ENCODE results near the gene NOVA2. TPM values are rescaled to one million over a fixed set of nuclear protein-coding genes. Genes with fewer than 3 reads are reported as not detected.
A peak's percentile ranks its signal among the peaks of the same experiment; 100 is the strongest.

The NOVA2 gene
- polyA plus RNA-seq, 1 donor, result 3.6 TPM

DNA sequence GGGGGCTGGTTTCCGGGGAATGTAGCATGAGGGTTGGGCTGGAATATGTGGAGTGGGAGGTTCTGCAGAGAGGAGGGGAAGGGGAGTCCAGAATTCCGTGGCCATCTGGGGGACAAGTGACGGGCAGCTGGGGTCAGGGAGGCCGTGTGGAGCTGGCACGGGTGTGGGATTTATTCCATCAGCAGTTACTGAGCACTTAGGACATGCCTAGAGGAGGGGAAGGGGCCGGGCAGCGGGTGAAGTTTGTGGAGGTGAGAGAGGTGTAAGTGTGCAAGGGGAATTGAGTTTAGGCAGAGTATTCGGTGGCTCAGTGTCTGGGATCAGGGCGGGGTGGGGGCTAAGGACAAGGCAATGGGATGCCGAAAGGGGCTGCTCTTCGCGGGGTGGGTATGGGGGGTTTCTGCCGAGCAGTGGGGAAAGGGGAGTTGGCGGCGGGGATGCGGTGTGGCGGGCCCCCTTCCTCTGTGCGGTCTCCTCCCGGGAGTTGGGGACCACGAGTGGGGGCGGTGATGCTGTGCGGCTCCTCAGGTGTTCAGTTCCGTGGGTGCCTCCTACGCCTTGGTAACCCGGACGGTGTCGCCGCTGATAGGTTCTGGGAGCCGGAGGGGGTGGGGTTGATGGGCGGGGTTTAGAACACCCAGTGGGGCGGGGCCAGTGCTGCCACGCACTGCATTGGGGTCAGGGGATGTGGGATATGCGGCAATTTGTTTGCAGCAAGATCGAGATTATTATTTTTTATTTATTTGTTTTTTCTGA is 27.0 kb upstream of the NOVA2 start:
- DNase-seq (ENCODE audit: low read depth), result no peak

DNA sequence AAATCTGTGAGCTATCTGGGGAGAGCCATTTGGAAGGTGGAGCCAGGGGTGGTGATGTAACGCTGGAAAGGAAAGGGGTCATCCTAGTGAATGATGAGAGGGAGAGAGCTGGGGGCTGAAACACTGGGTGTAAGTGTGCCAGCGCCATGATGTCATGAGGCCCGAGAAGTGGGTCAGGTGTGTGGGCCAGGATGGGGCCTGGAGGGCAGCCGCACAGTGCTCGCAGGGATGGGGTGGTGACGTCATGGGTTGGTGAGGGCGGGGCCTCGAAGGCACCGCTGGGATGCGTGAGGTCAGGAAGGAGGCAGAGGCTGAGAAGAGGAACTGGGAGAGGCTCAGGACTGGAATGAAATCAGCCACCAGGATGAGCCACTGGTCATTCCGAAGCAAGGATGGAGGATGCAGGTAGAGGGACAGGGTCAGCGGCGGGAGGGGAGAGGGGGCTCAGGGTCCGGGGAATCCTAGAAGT is 26.0 kb upstream of the NOVA2 start:
- DNase-seq (ENCODE audit: low read depth), result no peak

DNA sequence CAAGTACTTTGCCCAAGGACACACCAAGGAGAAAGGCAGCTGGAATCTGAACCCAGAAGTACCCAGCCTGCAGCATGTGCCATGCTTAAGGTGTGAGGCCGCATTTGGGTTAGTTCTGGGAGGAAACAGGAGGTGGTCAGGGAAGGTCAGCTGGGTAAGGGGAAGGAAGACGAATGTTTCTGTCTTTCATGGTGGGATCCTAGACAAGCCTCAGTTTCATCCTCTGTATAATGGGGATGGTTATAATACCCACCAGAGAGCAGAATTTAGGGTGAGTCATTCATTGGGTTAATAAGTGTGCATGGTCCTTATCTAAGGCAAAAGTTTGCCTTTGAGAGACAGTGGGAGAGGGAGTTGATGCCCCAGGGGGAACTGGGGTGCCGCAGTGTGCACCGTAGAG is 25.2 kb upstream of the NOVA2 start:
- DNase-seq (ENCODE audit: low read depth), result no peak

DNA sequence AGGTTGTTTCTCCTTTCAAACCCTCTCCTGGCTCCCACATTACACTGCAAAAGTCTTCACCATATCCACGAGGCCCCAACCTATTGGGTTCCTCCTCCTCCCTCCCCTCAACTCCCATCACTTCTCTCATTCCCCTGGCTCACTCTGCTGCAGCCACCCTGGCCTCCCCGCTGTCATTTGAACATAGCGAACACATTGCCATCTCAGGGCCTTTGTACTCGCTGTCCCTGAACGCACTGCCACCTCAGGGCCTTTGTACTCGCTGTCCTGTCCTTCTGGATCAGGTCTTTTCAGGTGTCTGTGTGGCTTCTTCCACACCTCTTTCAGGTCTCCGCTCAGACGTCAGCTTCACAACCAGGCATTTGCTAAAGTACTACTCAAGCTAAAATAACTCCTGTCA is 23.3 kb upstream of the NOVA2 start:
- DNase-seq (ENCODE audit: low read depth), result no peak

DNA sequence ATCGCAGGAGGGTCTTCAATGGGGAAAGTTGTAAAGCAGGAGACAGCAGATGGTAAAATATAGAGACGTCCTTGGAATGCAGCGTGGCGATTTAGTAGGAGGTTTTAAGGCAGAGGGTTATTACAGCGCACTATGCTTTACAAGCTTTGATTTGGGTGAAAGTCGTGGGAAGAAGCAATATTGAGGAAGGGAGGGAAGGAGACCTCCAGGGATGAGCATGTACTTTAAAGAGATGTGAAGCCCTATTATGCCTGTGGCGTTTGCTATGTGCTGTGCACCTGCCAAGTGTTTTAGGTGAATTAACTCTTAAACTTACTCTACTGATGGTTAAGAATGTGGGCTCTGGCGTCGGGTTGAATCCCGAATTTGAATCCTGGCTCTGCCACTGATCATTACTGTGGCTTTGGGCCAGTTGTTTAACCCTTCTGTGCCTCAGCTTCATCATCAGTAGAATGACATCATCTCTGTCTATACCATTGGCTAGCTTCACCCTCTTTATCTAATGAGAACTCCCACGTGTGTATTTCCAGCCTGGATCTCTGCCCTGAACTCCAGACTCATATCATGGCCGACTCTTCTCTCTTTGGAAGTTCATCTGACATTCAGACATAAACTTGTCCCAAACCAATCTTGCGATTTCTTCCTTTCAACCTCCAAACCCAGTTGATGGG is 22.2 kb upstream of the NOVA2 start:
- no peak for DNase-seq (ENCODE audit: low read depth)

DNA sequence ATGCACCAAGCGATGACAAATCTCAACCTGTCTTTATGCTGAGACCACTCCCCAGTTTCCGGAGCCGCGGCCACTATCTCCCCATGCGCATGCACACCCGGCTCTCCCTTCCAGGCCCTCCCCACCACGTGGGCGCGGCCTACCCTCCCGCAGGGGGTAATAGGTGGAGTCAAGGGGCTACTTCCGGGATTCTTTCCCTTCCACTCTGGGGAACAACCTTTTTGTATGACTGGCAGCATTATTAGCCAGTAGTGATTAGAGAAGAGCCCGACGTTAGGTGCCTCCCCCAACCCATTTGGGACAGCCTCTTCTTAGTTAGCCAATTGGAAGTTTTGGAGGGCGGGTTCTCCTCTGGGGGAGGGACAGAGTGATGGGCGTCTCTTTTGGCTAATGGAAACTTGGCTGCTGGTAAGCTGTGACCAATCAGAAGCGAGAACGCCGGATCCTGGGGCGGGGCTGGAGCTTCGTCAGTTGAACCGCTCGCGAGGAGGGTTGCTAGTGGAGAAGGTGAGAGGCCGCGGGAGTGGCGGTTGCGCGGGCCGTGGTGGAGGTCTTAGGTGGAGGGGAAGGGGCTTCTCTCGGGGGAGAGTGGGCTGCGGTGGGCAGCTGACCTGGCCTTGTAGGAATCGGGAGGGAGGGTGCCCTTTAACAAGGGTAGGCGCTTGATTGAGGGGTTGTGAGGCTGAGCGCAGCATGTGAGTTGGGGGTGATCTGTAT is 21.5 kb upstream of the NOVA2 start, which contains the start of gene CCDC61:
CCDC61 (plus strand) TSS at position 470 of the 717 bp plus-strand sequence. CDS start 7,552 bp downstream, outside the sequence.
- DNase-seq (ENCODE audit: low read depth), result peak; percentile 98

DNA sequence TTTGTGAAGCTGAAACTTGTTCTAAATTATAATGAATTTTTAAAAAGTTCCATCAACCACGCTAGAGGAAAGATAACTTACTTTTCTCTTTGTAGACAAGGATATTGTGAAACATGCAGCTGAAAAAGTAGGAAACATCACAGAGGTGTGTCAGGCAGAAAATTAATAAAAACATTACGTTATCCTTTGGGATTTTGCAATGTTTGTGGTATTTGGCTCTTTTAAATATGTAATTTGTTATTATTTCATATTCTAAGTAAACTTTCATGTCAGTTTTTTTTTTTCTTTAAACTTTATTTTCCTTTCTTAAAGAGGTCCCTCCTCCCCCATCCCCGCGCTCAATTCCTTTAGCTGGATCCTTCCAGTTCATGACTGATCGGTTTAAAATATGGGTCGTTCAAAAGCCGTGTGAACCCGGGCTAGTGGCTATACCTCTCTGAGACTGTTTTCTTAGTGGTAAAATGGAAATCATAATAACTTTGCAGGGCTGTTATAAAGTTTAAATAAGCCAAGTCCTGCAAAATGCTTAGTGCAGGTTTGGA is 20.9 kb upstream of the NOVA2 start:
- DNase-seq (ENCODE audit: low read depth), result no peak

DNA sequence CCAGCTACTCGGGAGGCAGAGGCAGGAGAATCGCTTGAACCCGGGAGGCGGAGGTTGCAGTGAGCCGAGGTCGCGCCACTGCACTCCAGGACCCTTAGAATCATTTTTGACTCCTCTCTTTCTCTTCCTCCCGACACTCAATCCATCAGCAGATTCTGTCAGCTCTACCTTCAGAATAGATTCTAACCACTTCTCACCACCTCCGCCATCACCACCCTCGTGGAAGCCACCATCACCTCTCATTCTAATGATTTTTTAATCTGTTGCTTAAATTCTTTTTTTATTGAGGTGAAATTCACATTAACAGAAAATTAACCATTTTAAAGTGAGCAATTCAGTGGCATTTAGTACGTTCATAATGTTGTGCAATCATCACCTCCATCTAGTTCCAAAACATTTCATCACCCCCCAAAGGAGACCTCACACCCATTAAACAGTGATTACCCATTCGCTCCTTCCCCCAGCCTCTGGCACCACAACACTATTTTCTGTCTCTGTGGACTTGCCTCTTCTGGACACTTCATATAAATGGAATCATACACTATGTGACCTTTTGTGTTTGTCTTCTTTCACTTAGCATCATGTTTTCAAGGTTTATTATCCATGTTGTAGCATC is 16.6 kb upstream of the NOVA2 start:
- no peak for DNase-seq (ENCODE audit: low read depth)

DNA sequence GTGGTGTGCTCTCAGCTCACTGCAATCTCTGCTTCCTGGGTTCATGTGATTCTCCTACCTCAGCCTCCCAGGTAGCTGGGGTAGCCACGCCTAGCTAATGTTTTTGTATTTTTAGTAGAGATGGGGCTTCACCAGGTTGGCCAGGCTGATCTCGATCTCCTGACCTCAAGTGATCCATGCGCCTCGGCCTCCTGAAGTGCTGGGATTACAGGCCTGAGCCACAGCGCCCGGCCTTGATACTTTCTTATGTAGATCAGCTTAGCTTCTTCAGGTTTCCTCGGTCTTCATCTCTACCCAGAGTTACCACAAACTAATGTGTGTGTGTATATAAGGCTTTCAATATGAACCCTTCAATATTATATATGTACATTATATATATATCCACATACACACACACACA is 11.7 kb upstream of the NOVA2 start:
- DNase-seq (ENCODE audit: low read depth), result no peak

DNA sequence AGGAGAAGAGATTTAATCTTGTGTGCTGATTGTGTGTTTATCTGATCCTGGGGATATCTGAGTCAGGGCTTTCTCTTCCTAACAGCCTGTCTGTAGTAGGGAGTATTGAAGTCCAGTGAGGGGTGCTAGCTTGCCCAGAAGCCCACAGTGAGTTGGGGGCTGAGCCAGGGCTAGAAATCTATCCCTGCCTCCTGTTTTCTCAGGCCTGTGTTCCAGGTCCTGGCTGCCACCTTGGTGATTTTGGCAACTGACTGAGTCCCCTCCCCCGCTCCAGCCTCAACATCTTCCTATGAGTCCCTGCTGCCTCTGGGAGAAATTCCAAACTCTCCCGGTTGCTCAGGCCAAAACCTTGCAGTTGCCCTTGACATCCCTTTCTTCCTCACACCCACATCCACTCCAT is 7.7 kb upstream of the NOVA2 start:
- no peak for DNase-seq (ENCODE audit: low read depth)

DNA sequence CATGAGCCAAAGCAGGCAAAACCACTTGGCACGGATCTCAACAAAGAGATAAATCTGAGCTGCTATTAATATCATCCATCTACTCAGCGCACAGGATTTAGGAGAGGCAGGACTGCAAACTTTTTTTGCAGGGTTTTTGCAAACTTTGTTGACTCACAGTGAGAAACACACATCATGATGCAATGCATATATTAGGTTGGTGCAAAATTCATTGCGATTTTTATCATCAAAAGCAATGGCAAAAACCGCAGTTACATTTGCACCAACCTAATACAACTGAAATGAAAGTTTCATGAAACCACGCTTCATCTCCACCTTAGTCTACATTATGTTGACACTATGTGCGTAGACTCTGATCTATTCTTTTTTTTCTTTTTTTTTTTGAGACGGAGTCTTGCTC is 4.5 kb upstream of the NOVA2 start:
- DNase-seq (ENCODE audit: low read depth), result no peak

DNA sequence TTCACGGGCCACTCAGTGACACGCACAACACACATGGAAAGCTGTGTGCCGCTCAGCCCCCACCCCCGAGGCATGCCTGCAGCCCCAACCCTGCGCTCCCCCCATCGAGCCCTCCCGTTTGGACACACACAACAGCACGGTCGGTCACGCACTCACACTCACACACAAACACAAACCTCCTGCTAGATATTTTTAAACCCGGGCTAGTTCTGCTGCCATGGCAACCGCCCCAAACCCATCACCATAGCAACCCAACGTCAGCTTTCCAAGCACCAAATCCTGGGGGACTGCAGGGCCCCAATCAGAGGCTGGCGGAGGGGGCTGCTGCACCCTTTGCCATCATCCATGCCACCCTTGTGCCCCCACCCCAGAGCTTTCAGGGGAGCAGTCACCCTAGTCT is 2.5 kb upstream of the NOVA2 start:
- DNase-seq (ENCODE audit: low read depth), result no peak

DNA sequence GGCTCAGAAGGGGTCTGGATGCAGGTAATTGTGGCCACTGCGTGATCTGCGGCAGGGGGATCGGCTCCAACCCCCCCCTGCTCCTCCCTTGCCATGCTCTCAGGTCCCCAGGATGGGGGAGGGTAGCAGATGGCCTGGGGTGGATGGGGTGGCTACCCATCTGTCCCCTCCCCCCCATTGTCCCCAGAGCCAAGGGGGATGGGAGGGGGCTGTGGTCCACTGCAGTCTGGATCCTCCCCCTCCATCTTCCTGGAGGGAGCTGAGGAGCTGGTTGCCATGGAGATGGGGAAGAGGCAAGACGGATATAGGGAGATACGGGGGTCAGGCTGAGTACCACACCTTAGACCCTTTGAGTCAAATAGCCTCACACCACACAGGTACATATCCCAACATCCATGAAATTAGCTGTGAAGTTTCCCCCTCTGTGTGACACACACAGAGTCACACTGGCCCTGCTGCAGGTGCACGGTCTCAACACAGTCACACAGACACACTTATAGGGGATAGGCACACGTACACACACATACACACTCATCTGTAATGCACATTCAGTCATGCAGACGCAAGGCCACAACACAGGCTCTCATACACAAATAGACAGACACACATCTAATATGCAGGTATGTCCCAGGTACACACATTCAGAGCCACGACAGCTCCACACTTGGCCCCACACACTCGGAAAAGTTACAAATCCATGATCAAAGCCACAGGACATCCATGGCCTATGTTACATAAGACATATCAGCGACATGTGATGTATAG is 1.8 kb upstream of the NOVA2 start:
- DNase-seq (ENCODE audit: low read depth), result no peak

DNA sequence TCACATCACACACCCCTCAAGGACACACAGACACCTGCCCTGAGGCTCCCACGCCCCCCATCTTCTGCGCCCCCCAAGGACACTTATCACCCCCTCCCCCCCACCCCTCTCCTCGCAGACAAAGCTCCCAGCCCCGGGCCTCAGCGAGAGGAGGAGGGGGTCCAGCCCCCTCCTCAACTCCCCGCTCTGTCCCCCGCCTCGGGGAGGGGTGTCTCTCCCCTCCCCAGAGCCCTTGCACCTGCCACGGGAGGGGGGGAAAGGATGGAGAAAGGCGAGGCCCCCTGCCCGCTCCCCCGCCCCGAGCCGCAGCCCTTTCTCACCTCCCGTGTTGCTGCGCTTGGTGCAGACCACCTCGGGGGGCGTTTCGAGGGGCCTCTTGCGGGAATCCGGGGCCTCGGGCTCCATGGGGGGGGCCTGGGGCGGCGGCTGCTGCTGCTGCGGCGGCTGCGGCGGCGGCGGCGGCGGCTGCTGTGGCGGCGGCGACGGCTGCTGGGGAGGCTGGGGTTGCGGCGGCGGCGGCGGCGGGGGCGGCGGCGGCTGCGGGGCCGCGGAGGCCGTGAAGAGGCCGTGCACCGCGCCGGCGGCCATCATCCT is 621 bp downstream of the NOVA2 start:
- no peak for DNase-seq (ENCODE audit: low read depth)

DNA sequence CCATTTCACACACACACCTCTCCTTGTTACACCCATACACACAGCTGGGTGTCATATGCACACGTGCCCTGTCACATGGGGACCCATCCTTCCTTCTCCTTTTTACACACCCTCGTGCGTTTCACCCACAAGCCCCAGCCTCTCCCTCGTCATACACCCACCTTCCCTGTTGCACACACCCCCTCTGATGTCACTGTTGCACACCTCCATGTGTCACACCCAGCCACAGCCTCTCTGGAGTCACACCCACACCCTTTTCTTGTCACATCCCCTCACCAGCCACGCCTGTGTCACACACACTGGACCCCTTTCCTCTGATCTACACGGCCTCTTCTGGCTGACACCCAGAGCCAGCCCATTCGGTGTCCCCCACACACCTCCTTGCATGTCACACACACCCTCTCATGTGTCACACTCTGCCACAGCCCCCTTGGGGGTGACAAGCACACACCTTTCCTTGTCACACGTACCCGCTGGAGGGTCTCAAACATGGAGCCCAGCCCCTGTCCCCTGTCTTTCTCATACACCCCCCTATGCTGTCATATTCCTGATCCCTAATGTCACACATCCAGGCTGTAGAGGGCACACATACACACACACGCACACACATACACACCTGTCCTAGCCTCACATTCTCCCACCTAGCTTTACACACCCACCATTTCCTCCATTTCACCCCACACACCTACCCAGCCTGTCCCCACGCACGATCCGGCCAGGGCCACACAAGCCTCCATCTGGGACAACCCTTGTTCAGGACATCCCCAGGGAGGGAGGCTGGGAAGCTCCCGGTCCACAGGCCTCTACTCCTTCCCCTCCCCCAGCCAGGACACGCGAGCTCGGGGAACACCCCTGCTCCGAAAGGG is 1.4 kb downstream of the NOVA2 start:
- DNase-seq (ENCODE audit: low read depth), result no peak

DNA sequence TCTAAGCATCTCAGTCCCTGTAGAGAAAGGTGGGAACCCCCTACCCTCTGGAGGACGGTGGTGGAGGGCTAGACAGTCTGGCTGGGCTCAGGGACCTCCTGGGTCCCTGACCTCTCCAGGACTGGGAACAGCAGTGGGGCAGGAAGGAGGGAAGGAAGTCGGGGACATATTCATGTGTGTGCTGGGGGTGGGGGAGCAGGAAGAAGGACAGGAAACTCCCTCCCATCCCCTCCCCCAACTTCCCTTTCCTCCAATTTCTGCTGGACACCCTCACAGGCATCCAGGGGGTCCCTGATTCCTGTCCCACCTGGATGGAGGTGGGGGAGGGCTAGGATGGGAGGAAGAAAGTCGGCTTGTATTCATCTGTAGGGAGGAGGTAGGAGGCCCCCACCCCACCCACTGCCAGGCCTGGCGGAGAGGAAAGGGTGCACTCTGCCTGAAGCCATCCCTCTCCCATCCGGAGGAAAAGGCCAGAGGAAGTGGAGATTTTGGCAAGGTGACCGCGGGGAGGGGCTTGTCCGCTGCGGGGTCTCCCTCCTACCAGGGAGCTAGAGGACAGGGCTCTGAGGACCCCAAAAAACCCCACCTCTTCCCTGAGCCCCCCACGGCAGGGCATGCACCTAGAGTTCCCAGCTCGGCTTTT is 2.3 kb downstream of the NOVA2 start:
- no peak for DNase-seq (ENCODE audit: low read depth)

DNA sequence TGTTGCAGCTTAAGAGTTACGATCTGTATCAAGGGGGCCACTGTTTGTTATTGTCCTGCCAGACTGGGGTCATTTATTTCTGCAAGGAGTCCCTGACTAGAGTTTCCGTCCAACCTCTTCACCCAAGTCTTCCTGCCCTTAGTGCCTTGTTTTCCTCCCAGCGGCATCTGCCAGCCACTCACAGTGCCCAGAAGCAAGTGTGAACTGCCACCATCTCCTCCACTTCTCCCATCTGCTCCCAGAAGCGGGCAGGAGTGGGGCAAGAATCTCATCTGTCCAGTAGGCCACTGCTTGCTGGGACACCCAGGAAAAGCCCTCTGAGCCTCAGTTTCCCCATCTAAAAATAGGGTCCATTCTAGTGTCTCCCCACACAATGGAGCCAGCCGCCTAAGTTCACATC is 4.0 kb downstream of the NOVA2 start:
- DNase-seq (ENCODE audit: low read depth), result no peak

DNA sequence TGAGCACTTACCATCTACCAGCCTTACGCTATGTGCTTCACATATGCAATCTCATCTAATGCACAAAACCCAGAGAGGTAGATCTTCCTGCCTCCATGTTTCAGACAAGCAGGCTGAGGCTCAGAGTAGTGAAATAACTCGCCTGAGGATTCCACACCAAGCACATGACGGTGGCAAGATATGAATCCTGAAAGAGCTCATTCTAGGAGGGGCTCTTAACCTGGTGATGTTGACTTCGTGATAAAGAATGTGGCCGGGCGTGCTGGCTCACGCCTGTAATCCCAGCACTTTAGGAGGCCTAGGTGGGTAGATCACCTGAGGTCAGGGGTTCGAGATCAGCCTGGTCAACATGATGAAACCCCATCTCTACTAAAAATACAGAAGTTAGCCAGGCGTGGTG is 5.0 kb downstream of the NOVA2 start:
- DNase-seq (ENCODE audit: low read depth), result no peak

DNA sequence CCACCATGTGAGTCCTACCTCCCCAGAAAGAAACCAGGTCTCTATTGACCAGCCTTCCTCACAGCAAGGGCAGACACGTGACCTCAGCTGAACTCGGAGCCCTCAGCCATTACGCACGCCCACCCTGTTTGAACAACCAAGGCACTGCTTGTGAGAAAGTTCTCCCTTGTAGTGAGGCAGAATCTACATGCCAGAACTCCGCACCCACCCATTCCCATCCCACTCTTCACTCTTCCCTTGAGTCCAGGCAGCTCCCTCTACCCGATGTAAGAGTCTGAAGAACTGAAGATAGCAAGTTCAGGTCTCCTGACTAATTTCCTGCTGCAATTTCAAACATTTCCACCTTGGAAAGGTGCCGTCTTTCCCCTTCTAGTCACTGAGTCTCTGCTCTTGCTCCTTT is 6.4 kb downstream of the NOVA2 start:
- DNase-seq (ENCODE audit: low read depth), result no peak

Data from forelimb muscle (tissue), 1 donor.